ENCODE measurements around the gene TRPC4.

Gene TRPC4

DNA sequence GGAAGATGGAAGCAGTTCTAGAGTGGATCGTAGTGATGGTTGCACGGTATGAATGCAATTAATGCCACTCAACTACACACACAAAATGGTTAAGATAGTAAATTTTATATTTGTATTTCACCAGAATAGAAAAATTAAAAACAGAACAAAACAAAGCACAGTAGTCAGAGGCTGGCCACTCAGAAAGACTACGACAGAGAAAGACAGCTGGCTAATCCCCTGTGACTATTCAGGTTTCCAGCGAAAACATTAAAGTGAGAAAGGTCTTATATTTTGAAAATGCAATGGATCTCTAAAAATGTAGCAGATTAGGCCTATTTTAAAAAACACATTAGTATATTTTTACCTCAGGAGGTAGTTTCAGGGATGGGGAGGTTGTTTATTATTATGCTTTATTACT, 139.7 kb downstream of the TRPC4 start:
- no peak for DNase-seq

DNA sequence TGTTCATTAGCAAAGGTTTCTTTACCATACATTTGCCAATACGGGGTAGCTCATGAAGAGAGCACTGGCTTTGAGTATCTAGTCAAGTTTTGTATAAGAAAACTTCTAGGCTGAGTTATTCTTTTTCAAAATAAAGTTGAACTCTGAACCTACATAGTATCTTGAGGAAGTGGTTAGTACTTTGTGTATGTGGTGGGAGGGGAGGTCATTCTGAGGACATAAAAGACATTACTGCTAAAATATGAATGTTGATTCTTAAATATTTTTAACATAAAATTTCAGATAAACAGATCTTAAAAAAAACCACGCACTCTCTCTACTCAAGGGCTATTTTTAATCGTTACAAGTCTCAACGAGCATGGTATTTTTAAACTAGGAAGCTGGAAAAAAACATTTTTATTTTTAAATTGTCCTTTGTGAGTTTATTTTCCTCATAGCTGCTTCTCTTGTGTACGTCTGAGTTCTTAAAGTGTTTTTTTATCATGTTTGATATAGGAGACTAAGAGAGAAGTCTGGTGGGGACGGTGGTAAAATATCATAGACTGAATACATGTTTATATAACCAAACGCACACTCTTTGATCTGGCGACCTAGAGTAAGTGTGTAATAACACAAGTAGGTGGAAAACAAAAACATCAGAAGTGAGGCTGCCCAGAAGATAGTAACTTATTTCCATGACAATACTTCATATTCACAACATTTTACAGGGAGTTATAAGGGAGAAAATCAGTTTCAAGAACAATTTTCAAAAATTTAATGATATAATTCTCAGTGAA, 153.0 kb downstream of the TRPC4 start:
- no peak for DNase-seq

DNA sequence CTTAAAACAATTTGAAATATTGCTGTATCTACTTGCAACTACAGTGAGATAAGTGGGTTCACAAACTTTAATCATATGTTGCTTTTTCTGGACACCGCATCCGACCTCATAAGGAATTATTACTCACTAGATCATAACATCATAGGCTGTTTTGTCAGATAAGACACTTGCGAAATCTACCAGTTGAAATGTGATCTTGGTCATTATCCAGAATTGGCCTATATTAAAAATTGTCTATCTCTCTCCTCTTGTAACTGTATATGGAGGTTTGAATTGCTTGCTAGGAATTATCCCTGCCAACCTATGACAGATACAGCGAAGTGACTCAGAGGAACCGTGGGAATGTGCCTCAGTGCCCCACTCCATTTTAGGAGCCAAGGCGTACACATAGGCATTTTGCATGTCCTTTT, 154.0 kb downstream of the TRPC4 start:
- DNase-seq, result no peak

DNA sequence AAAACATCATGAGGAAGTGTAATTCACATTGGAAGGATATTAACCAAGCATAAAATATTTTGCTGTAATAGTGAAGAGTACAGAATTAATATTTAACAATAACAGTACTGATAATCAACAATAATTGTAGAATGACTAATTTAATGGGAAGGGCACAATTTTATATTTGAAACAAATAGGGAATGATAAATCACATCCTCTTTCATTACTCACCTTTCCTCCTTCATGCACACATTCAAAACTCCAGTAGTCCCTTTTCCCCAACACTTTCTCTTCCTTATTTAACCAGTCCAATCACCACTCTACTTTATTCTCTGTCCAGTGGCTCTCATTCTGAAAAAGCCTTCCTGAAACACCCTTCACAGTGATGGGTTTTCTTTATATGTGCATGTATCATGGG, 160.3 kb downstream of the TRPC4 start:
- no peak for DNase-seq

DNA sequence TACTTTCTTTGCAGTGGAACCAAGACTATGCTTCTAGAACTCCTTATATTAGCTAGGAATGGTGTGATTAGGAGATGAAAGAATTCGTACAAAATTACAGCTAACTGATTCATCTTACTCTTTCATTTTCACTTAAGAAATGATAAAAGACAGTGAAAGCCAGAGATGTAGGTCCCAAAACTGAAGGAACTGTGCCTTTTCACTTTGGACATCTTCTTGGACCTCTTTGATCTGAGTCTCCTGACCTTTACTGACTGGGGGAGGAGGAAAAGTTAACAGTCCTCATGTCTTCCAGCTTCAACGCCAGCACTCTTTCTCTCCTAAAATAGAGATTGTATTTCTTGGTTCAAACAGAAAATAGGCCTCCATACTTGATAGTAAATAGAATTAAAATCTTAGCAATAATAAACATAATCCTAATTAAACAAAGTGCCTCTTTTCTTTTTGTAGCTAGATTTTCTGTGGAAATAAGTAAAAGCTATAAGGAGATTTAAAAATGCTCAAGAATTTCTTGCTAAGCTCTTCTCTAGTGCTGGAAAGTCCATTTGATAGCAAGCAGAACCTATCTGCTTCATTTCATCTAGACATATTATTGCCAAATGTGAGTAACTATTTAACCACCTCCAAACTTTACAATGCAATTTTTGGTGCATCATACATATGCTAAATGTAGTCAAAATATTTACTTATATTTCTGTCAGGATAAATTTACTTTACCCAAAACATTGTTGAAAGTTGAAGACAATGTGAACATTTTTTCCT, 161.7 kb downstream of the TRPC4 start:
- DNase-seq, result no peak

DNA sequence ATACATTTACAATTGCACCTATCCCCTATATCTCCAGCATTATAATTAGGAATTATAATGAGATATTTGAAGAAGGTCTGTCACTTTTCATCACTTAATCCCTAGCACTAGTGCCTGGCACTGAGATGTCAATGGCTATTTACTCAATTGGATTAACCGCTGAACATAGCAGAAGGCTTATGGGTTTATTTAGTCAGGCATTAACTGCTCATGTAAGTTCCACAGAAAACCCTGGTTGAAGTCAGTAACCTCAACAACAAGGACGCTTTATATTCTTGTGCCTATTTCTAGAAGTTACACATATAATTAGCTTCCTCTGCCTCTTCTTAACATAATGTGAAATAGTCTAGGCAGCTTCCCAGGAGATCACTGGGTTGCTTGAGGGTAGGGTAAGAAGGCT, 163.5 kb downstream of the TRPC4 start:
- no peak for DNase-seq

DNA sequence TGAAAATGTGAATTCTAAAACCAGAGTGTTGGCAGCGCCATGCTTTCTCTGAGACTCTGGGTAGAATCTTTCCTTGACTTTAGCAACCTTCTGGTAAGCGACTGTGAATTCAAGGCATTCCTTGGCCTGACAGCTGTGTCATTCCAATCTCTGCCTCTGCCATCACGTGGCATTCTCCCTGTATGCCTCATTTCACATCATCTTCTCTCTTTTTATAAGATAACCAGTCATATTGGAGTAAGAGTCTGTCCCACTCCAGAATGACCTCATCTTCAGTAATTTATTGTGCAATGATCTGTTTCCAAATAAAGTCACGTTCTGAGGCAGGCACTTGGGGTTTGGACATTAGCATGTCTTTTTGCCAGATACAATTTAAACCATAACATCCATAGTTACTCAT, 167.6 kb downstream of the TRPC4 start:
- DNase-seq, result no peak

DNA sequence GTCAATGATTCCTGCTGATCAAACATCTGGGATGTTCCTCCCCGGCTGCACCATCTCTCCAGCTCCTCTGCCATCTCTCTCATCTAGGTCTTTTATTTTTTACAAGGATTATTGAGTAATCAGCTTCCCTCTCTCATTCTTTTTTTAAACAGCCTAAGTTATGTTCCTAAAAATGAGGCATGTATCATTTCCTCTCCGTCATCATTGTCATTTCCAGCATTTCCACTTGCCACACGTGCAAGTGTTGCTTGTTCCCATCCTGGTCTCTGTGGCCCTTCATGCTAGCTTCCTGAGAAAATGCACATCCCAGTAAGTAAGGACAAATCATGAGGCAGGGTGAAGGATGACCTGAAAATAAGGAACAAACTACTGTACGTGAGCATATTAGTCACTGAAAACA, 168.3 kb downstream of the TRPC4 start:
- no peak for DNase-seq

DNA sequence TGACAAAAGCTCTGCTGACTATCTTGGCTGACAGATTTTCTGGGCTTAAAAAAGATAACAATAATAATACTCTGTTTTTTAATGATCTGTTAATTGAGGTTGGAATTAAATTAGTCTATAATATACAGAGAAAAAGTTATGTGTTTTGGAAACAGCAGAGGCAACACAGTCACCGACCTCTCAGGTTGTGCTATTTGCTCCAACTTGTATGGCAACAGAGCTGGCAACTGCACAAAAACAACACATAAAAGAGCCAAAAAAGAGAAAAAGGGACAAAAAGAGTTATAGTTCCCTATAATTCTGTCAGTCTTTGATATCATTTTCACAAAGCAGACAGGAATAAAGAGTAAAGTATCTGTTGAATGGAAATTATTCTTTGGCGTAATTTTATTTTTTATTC, 168.7 kb downstream of the TRPC4 start:
- DNase-seq, result no peak

DNA sequence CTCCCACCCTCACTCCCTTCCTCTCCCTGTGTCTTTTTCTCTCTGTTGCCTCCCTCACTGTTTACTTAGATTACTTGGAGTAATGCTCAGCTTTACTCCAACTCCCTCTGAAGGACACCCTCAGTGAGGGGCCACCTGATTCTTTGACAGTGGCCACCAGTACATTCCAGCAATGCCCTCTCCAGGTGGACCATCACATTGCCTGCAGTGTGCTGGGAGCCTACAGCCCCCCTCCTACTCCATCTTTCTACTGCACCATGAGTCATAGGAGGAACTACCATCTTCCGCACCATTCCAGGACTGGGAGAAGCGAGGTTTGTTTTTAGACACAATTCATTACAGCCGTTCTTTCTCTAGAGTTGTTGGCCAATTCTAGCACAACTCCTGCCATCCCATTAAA, 174.4 kb downstream of the TRPC4 start:
- DNase-seq, result no peak

DNA sequence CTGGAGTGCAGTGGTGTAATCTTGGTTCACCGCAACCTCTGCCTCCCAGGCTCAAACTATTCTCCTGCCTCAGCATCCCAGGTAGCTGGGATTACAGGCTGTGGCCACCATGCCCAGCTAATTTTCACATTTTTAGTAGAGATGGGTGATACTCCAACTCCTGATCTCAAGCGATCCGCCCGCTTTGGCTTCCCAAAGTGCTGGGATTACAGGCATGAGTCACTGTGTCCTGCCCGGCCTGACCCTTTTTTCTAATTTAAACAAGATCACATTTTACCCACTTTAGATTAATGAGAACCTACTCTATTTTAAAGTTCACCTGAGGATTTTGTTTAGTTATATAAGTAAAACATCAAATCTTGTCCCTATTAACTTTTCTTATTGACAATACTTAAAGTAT, 179.2 kb downstream of the TRPC4 start:
- no peak for DNase-seq

DNA sequence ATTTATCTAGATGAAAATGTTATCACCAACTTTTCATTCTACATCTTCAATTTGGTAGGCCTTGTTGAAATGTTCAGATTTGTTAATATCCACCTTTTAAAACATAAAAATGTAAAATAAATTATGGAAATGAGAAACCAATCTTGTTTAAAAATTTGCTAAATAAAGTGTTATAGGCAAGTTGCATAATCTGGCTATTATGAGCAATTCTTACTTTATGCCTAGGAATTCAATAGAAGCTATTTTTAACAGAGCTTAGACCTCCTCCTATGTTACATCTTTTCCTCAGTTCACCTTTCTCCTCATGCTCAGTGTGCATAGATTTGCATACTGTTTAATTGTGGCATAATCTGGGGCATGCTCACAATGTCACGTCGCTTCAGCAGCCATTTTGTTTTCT, 183.1 kb downstream of the TRPC4 start:
- DNase-seq, result no peak

DNA sequence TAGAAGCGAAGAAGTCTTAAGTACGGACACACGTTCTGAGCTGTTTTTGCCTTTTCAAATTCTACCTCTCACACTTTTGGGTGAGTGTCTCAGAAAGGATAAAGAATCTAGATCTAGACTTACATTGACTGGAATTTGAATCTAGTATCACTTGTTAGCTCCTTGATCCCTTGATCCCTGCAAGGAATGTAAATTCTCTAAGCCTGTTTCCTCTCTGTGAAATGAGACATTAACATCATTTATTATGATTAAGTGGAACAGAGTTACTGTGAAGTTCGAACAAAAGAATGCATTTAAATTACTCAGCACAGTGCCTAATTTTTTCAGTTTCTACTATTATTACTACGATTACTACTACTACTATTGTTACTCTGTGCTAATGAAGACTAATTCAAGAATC, 184.4 kb downstream of the TRPC4 start:
- no peak for DNase-seq

DNA sequence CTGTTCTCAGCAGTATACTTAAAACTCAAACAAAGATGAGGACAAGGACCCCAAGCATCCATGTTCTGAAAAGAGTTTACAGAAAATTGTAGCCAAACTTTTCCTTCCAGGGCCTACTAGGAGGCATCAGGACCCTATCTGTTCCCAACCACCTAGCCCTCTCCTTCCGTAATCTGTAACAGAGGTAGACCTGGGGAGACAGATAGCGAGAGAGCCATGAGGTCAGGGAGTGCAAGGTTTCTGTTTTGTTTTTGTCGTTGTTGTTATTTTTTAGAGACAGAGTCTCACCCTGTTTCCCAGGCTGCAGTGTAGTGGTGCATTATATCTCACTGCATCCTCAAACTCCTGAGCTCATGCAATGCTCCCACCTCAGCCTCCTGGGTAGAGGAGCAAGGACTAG, 187.1 kb downstream of the TRPC4 start:
- DNase-seq, result no peak

DNA sequence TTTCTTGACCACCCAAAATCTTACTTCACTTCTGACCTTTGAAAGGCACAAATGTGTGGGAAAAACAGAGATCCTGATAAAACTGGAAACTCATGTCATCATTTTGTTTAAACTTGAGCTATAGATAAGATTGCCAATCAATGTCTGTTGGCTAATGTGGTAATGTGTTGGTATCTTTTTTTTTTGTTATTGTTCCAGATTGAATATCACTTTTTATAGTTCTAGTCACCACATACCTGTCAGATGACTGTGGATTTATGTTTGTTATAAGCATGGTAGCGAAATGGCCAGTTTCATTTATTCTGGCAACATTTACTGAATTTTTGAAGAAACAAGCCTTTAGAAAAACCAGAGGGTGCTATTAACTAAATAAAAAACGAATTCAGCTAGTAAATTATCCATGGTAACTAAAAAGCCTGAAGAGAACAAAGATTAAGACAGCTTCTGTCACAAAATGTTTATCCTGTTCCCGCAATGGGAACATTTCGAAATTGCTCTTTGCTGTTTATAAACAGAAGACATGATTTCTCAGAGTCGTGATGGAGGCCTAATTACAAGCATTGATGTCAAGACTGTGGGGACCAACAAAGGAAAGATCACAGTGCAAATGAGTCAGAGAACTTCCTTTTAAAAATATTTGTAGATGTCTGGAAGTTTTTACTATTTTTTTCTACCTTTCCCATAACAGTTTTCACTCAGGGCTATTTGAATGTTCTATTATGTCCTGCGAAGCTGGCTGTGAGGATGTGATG, 188.1 kb downstream of the TRPC4 start:
- no peak for DNase-seq

DNA sequence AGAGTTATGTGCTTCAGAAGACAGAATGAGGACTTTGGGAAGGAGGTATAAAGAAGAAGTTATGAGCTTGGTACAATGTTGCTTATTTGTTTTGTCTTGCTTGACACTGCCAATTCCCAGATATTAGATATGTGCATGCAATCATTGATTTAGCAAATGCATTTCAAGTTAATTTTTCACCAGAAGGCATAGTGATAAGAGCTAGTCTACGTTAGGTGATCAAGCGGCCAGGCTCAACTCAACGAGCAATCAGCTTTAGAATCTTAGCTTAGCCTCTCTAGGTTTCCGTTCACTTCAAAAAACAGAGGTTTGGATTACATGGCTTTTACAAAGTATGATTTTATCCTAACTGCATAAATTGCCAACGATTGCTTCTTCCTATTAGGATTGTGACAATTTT, 189.4 kb downstream of the TRPC4 start:
- no peak for DNase-seq

DNA sequence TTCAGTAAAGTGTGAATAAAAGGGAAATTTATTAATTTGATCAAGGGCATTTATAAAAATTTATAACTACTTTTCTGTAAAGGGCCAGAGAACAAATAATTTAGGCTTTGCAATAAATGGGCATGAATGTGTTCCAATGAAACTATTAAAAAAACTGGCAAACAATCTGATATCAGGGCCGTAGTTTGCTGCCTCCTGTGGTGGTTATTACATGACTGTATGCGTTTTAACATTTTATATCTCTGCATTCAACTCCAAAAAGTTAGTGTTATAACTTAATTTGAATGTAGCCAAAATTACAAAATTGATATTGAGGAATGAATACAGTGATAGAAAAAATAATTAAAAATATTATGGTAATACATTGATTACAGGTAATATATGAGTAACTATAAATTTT, 190.5 kb downstream of the TRPC4 start:
- no peak for DNase-seq

DNA sequence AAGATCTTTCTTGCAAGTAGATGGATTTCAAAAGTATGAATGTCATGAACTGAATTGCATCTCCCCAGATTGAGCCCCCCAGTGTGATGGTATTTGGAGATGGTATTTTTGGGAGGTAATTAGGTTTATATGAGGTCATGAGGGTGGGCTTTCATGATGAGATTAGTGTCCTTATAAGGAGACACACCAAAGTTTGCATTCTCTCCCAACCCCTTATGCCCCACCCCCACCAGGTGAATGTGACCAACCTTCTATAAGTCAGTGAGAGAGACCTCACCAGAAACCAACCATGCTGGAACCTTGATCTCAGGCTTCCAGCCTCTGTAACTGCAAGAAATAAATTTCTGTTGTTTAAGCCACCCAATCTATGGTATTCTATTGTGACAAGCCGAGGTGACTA, 199.7 kb downstream of the TRPC4 start:
- DNase-seq, result no peak

DNA sequence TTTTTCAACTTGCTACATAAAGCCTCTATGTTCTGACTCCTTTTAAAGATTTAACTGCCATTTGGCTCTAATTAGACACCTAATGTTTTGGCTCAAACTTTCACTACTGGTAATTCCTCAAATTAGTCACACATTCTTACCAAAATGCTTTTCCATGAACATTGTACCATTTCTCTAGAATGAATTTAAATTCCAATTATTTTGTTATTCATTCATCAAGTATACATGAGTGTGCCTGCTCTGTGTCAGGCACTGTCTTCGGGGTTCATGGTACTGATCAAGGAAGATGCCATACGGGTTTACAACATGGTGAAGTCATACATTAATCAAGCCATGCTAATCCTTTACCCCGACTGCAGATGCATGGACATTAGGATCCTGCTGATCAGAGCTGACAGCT, 201.9 kb downstream of the TRPC4 start:
- DNase-seq, result no peak

DNA sequence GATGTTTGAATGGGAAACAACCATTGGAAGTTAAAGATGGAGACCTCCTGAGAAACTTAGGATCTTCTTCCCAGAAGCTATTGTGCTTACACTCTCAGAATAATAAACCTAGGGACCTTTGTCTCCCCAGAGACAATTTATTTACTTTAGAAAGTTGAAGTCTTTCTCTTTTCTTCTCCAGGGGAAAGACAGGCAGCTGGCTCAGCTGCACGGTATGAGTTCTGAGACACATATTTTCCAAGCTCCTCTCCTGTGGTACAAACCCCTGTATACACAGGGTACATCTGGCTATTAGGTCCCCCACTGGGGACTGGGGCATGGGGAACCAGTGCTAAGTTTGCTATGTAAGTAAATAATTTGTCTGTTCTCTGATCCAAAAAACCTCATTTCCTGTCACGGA, 203.5 kb downstream of the TRPC4 start:
- no peak for DNase-seq

DNA sequence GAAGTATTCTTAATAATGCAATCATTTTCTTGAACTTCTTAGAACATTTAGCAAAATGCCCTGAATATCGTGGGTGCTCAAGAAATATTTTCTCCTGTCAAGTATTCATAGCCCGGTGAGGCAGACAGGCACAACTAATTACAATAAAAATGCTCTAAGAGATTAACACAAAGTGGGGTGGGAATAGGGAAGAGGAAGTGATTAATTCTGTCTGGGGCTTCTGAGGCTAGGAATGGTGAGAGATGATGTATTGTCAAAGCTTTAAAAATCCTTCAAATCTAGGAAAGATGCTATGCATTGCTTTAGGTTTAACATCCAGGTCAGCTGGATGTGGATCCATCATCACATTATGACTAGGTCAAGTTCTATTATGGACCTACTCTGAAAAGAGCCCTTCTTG, 204.2 kb downstream of the TRPC4 start:
- no peak for DNase-seq

DNA sequence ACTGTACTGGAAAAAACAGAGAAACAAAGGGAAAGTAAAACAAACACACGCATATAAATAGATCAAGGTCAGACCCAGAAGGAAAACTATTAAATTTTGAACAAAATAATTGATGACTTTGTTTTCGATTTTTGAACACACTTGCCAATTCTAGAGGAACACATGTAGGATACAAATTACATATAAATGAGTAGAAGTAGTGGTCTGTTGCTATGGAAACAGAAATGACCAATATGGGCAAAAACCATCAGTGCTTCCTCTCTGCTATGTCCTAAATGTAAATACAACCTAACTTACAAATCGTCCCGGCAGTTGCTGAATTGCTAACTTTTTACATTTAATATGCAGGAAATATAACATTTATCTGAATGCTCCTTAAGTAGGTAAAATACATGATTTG, 205.8 kb downstream of the TRPC4 start:
- DNase-seq, result no peak

DNA sequence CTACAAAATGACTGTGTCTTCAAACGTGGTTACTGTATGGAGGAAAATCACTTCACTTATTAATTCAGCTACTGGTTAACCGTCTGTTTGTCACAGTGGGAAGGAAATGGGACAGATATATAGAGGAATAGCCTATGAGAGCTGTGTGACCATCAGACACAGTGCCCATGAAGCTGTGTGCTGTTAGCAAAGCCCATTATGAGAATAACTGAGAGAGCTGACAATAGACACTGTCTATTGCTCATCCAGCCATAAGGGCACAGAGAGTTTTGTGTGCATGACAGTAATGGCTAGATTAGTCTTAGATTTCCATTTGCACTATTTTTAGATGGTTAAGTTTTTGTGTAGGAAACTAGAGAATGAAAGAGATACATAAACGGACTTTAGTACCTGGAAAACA, 206.9 kb downstream of the TRPC4 start:
- no peak for DNase-seq

All from amygdala (tissue), 56 donors.